HepG2 (cell line): Measurements from ENCODE around the gene TNS1. TPM values are rescaled to one million over a fixed set of nuclear protein-coding genes. Genes with fewer than 3 reads are reported as not detected.

Experiments
- ATF2 ChIP-seq: sonication (generic); formaldehyde crosslinking; IDR thresholded peaks from 2 replicates; pipeline ENCODE4 v1.4.0; 2020; ENCODE audit warnings: missing genetic modification reagents
- ATM ChIP-seq: fragments of 450-650 bp; IDR thresholded peaks from 2 replicates; pipeline ENCODE4 v1.7.1; 2017; ENCODE audit warnings: mild to moderate bottlenecking, borderline replicate concordance
- BCL6 ChIP-seq: IDR thresholded peaks from 2 replicates; pipeline ENCODE4 v1.6.1; 2016; ENCODE audit warnings: missing genetic modification reagents, missing compliant biosample characterization
- CAMTA2 ChIP-seq: sonication (generic); formaldehyde crosslinking; IDR thresholded peaks from 2 replicates; pipeline ENCODE4 v1.4.0; 2020; ENCODE audit warnings: mild to moderate bottlenecking, missing genetic modification reagents, borderline replicate concordance
- FOSL2 ChIP-seq: sonication (generic); formaldehyde crosslinking; IDR thresholded peaks from 2 replicates; pipeline ENCODE4 v1.4.0; 2020; ENCODE audit warnings: missing genetic modification reagents
- FOXA1 ChIP-seq, 2 experiments: fragments of 450-650 bp in 1 of 2; sonication (generic) in 1 of 2; formaldehyde crosslinking in 1 of 2; IDR thresholded peaks; 2 replicates each; pipeline versions ENCODE4 v1.4.0 to v1.6.1; 2016 to 2020; ENCODE audit warnings: missing genetic modification reagents in 1 of 2
- FUBP1 ChIP-seq: sonication (generic); formaldehyde crosslinking; IDR thresholded peaks from 2 replicates; pipeline ENCODE4 v1.5.1; 2020; ENCODE audit warnings: missing genetic modification reagents, mild to moderate bottlenecking, borderline replicate concordance
- MAFK ChIP-seq, 2 experiments: IDR thresholded peaks in 1 of 2; conservative IDR thresholded peaks in 1 of 2; 2 replicates each; pipeline ENCODE4 v1.6.1; 2011; ENCODE audit warnings: improper control_type of control experiment in 2 of 2, low read length in 2 of 2
- PAWR ChIP-seq: sonication (generic); formaldehyde crosslinking; IDR thresholded peaks from 2 replicates; pipeline ENCODE4 v1.4.0; 2020; ENCODE audit warnings: missing genetic modification reagents, mild to moderate bottlenecking, borderline replicate concordance
- PBX3 ChIP-seq: sonication (generic); formaldehyde crosslinking; IDR thresholded peaks from 2 replicates; pipeline ENCODE4 v1.8.1; 2023; ENCODE audit warnings: missing genetic modification reagents, inconsistent platforms, borderline replicate concordance
- RXRA ChIP-seq: sonication (generic); formaldehyde crosslinking; IDR thresholded peaks from 2 replicates; pipeline ENCODE4 v1.5.1; 2020; ENCODE audit warnings: missing genetic modification reagents
- STAT5B ChIP-seq: sonication (generic); formaldehyde crosslinking; IDR thresholded peaks from 2 replicates; pipeline ENCODE4 v1.4.0; 2020; ENCODE audit warnings: missing genetic modification reagents
- TEAD2 ChIP-seq: sonication (generic); formaldehyde crosslinking; IDR thresholded peaks from 2 replicates; pipeline ENCODE4 v1.9.0; 2021; ENCODE audit warnings: missing genetic modification reagents
- TMF1 ChIP-seq: sonication (generic); formaldehyde crosslinking; IDR thresholded peaks from 2 replicates; pipeline ENCODE4 v1.8.1; 2022; ENCODE audit warnings: low read depth, missing genetic modification reagents
- YEATS4 ChIP-seq: sonication (generic); formaldehyde crosslinking; IDR thresholded peaks from 2 replicates; pipeline ENCODE4 v1.4.0; 2020; ENCODE audit warnings: missing genetic modification reagents, borderline replicate concordance
- ZBTB21 ChIP-seq: sonication (generic); formaldehyde crosslinking; IDR thresholded peaks from 2 replicates; pipeline ENCODE4 v1.4.0; 2020; ENCODE audit warnings: missing genetic modification reagents
- ZC3H4 ChIP-seq: sonication (generic); formaldehyde crosslinking; IDR thresholded peaks from 2 replicates; pipeline ENCODE4 v1.4.0; 2020; ENCODE audit warnings: missing genetic modification reagents, borderline replicate concordance
- ZEB1 ChIP-seq: IDR thresholded peaks from 2 replicates; pipeline ENCODE4 v1.6.1; 2012; ENCODE audit warnings: mild to moderate bottlenecking, low read depth, inconsistent platforms; ENCODE audit not compliant: insufficient replicate concordance
- ZGPAT ChIP-seq: IDR thresholded peaks from 2 replicates; pipeline ENCODE4 v1.6.1; 2016; ENCODE audit warnings: mild to moderate bottlenecking
- ZNF333 ChIP-seq: sonication (generic); formaldehyde crosslinking; IDR thresholded peaks from 2 replicates; pipeline ENCODE4 v1.4.0; 2020; ENCODE audit warnings: mild to moderate bottlenecking, missing genetic modification reagents, borderline replicate concordance
- ZNF484 ChIP-seq: sonication (generic); formaldehyde crosslinking; IDR thresholded peaks from 2 replicates; pipeline ENCODE4 v1.5.1; 2020; ENCODE audit warnings: mild to moderate bottlenecking, low read depth, missing genetic modification reagents, borderline replicate concordance
- ZNF512 ChIP-seq: sonication (generic); formaldehyde crosslinking; IDR thresholded peaks from 2 replicates; pipeline ENCODE4 v1.4.0; 2020; ENCODE audit warnings: mild to moderate bottlenecking, missing genetic modification reagents
- ZNF607 ChIP-seq: sonication (generic); formaldehyde crosslinking; IDR thresholded peaks from 2 replicates; pipeline ENCODE4 v1.5.1; 2020; ENCODE audit warnings: missing genetic modification reagents, mild to moderate bottlenecking, borderline replicate concordance
- polyA plus RNA-seq, 8 experiments: library from polyadenylated mRNA; depleted of rRNA in 3 of 8; stranded (reverse) in 7 of 8; unstranded in 1 of 8; fragments of >200 nt; fragmentation: Illumina TruSeq in 4 of 8; extraction: Trizol in 4 of 8; gene quantifications; 2 replicates each; pipeline versions ENCODE4 v1.2.1 to v1.2.3, GENCODE V29; 2011 to 2016; ENCODE audit warnings: low read depth in 4 of 8, missing spikeins in 1 of 8, mixed read lengths in 1 of 8; ENCODE audit not compliant: insufficient read depth in 1 of 8
- total RNA-seq, 5 experiments: library from RNA; depleted of rRNA; stranded (reverse); fragments of >200 nt; fragmentation: Illumina TruSeq; extraction: Trizol; gene quantifications; 2 replicates each; pipeline ENCODE4 v1.2.3, GENCODE V29; 2016; ENCODE audit warnings: low read depth in 1 of 5

TNS1 gene
- total and polyA plus RNA-seq, 2 of the 13 experiments (the other 11 are each of a cell fraction or from before 2014, with no cell fraction given): 1.9 to 118 TPM

GRCh38 chr2:217785544-217786045 is 217.2 kb downstream of the TNS1 start (continued):
- TF ChIP-seq ZGPAT (CRISPR knock-in tag) (peak; percentile 26; the same call in 1 of the 2 replicates), FUBP1 (CRISPR knock-in tag) (no peak), TEAD2 (CRISPR knock-in tag) (no peak), BCL6 (CRISPR knock-in tag) (no peak), ZNF512 (CRISPR knock-in tag) (no peak), ZEB1 (no peak), FOSL2 (CRISPR knock-in tag) (0 out of 2 replicates have a peak, but pooled peaks have one; percentile 11), TMF1 (CRISPR knock-in tag) (no peak), PBX3 (CRISPR knock-in tag) (no peak), FOXA1 (IDR thresholded peaks at IDR 0.05) (no peak), FOXA1 (CRISPR knock-in tag; IDR thresholded peaks at IDR 0.05) (no peak), CAMTA2 (CRISPR knock-in tag) (no peak), ZNF333 (CRISPR knock-in tag) (0 out of 2 replicates have a peak, but pooled peaks have one; percentile 19), ATM (no peak), MAFK (conservative IDR thresholded peaks at IDR 0.05 in 1 of 2, IDR thresholded peaks at IDR 0.05 in 1 of 2; ENCODE audit: low read length in 2 of 2) (no peak), ATF2 (CRISPR knock-in tag) (0 out of 2 replicates have a peak, but pooled peaks have one; percentile 11), RXRA (no peak), ZBTB21 (CRISPR knock-in tag) (no peak), PAWR (no peak; the same call in 1 of the 2 replicates), YEATS4 (no peak), ZNF484 (CRISPR knock-in tag) (no peak), STAT5B (CRISPR knock-in tag) (no peak), ZC3H4 (no peak), ZNF607 (CRISPR knock-in tag) (no peak)
